Omental fat pad (tissue), 4 donors: Measurements from ENCODE around the gene RNF141. TPM values are rescaled to one million over a fixed set of nuclear protein-coding genes. Genes with fewer than 3 reads are reported as not detected.

Experiments
- ATAC-seq: fragments of 150-250 bp; one replicate; pipeline ENCODE4 v1.9.1; 2016; ENCODE audit warnings: mild to moderate bottlenecking, moderate library complexity; ENCODE audit not compliant: low FRiP score
- DNase-seq: peaks from one replicate; pipeline ENCODE4 v3.0.0-alpha.2; 2019; ENCODE audit warnings: low spot score
- total RNA-seq, 4 donors: library from RNA; depleted of rRNA; stranded (reverse); fragments of >200 nt; gene quantifications; one replicate each; pipeline ENCODE4 v1.1.0, GENCODE V29; 2016
- TF ChIP-seq, protein P1 (sequence below), 3 donors: fragments of 450-650 bp; IDR thresholded peaks; one replicate each; pipeline ENCODE4 v1.5.1; 2016 to 2017; ENCODE audit warnings: antibody characterized with exemption in 3 of 3, mild to moderate bottlenecking in 3 of 3, moderate library complexity in 2 of 3

The RNF141 gene
- total RNA-seq, 4 donors from 2014 or later = 20.0 to 35.8 (median 26.5) TPM

- no peak for DNase-seq
- ATAC-seq = no peak
- TF ChIP-seq, protein P1, sequence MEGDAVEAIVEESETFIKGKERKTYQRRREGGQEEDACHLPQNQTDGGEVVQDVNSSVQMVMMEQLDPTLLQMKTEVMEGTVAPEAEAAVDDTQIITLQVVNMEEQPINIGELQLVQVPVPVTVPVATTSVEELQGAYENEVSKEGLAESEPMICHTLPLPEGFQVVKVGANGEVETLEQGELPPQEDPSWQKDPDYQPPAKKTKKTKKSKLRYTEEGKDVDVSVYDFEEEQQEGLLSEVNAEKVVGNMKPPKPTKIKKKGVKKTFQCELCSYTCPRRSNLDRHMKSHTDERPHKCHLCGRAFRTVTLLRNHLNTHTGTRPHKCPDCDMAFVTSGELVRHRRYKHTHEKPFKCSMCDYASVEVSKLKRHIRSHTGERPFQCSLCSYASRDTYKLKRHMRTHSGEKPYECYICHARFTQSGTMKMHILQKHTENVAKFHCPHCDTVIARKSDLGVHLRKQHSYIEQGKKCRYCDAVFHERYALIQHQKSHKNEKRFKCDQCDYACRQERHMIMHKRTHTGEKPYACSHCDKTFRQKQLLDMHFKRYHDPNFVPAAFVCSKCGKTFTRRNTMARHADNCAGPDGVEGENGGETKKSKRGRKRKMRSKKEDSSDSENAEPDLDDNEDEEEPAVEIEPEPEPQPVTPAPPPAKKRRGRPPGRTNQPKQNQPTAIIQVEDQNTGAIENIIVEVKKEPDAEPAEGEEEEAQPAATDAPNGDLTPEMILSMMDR (IDR thresholded peaks at IDR 0.05) = no peak
Observed at GRCh38 chr11:10518891-10519290, 22.1 kb downstream of the RNF141 start.

GRCh38 chr11:10518123-10518522 is 22.9 kb downstream of the RNF141 start:
- TF ChIP-seq, protein P1 (IDR thresholded peaks at IDR 0.05) = no peak
- DNase-seq (no peak), ATAC-seq (no peak)

DNA sequence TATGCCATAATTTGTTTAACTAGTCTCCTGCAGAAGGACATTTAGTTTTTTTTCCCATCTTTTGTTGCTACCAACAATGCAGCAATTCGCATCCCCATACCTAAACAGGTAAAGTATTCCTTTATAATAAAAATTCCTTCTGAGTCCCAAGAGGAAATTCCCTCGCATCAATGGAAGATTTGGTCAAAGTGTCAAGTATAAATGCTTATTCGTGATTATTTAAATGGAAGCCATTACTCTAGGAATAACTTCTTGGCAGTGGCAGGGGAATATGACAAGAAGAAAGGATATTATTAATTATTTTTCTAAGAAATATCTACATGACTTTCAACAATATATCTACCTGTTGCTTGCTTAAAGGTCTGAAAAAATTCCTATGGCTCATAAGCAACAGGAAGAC is 25.6 kb downstream of the RNF141 start:
- TF ChIP-seq, protein P1 (IDR thresholded peaks at IDR 0.05) = no peak
- ATAC-seq (no peak), DNase-seq (no peak)

- no peak for ATAC-seq
- TF ChIP-seq, protein P1 (IDR thresholded peaks at IDR 0.05) = no peak
- no peak for DNase-seq
Observed at GRCh38 chr11:10514709-10515108, 26.3 kb downstream of the RNF141 start.

- TF ChIP-seq, protein P1 (IDR thresholded peaks at IDR 0.05) = no peak
- no peak for DNase-seq
- ATAC-seq = no peak
Observed at GRCh38 chr11:10514202-10514601, 26.8 kb downstream of the RNF141 start.

DNA sequence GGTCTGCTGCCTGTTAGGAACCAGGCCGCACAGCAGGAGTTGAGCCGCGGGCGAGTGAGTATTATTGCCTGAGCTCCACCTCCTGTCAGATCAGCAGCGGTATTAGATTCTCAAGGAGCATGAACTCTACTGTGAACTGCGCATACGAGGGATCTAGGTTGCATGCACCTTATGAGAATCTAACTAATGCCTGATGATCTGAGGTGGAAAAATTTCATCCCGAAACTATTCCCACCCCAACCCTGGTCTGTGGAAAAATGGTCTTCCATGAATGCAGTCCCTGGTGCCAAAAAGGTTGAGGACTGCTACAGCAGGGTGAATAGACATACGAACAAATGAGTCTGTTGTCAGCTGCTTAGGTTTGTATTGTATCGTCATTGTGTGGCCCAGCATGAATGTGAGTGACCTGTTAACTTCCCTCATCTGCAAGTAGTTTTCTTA is 29.8 kb downstream of the RNF141 start:
- TF ChIP-seq, protein P1 (IDR thresholded peaks at IDR 0.05) = no peak
- no peak for DNase-seq
- ATAC-seq = no peak

- TF ChIP-seq, protein P1 (IDR thresholded peaks at IDR 0.05) = no peak
- DNase-seq (no peak), ATAC-seq (no peak)
Observed at GRCh38 chr11:10506008-10506370, 35.0 kb downstream of the RNF141 start.
